GM23338 (cell line): ENCODE measurements around the gene SPINT2. TPM values are rescaled to one million over a fixed set of nuclear protein-coding genes. Genes with fewer than 3 reads are reported as not detected.
A peak's percentile ranks its signal among the peaks of the same experiment; 100 is the strongest.
"Not testable (repeated sequence)": the region's sequence is repeated elsewhere in the genome, so short reads cannot be mapped to it uniquely, and the experiment has no call there.

Source experiments
- ATAC-seq: fragments of 200-7000 bp; cut with Tn5 transposase; 3 replicates; pipeline ENCODE4 v1.9.1; 2020
- DNase-seq: peaks from one replicate; pipeline ENCODE4 v3.0.0-alpha.2; 2015; ENCODE audit warnings: low spot score
- H2AFZ ChIP-seq: fragments of 200-600 bp; sonication (generic); 2 replicates; pipeline ENCODE4 v1.8.0; 2016; ENCODE audit warnings: antibody characterized with exemption, mild to moderate bottlenecking, moderate library complexity
- H3F3A ChIP-seq: fragments of 200-600 bp; sonication (generic); replicated peaks from 2 replicates; pipeline ENCODE4 v1.8.0; 2017; ENCODE audit warnings: antibody characterized with exemption, mixed run types, low read depth
- H3K27ac ChIP-seq: fragments of 200-600 bp; sonication (generic); 2 replicates; pipeline ENCODE4 v1.6.1; 2016; ENCODE audit warnings: low read depth
- H3K27me3 ChIP-seq: fragments of 200-600 bp; sonication (generic); 2 replicates; pipeline ENCODE4 v1.8.0; 2016; ENCODE audit warnings: mild to moderate bottlenecking, mixed run types, moderate library complexity; ENCODE audit not compliant: insufficient read depth
- H3K36me3 ChIP-seq: fragments of 200-600 bp; sonication (generic); 2 replicates; pipeline ENCODE4 v1.8.0; 2016; ENCODE audit warnings: mild to moderate bottlenecking; ENCODE audit not compliant: insufficient read depth
- H3K4me1 ChIP-seq: fragments of 200-600 bp; sonication (generic); 2 replicates; pipeline ENCODE4 v1.8.0; 2016; ENCODE audit warnings: mild to moderate bottlenecking, moderate library complexity; ENCODE audit not compliant: insufficient read depth
- H3K4me2 ChIP-seq: fragments of 200-600 bp; sonication (generic); 2 replicates; pipeline ENCODE4 v1.7.1; 2017; ENCODE audit warnings: mixed run types
- H3K4me3 ChIP-seq: fragments of 200-600 bp; sonication (generic); 2 replicates; pipeline ENCODE4 v1.6.1; 2016; ENCODE audit warnings: mixed run types
- H3K79me2 ChIP-seq: fragments of 200-600 bp; sonication (generic); replicated peaks from 2 replicates; pipeline ENCODE4 v1.8.0; 2017; ENCODE audit warnings: mild to moderate bottlenecking; ENCODE audit not compliant: insufficient read depth
- H3K9me2 ChIP-seq: fragments of 200-600 bp; sonication (generic); 2 replicates; pipeline ENCODE4 v1.8.0; 2017; ENCODE audit not compliant: insufficient read depth
- H4K20me1 ChIP-seq: fragments of 200-600 bp; sonication (generic); replicated peaks from 2 replicates; pipeline ENCODE4 v1.8.0; 2017; ENCODE audit warnings: mild to moderate bottlenecking; ENCODE audit not compliant: insufficient read depth
- H3K27ac Mint-ChIP-seq: 2 replicates; pipeline ENCODE4 v1.8.0; 2020; ENCODE audit warnings: inconsistent platforms, mild to moderate bottlenecking, moderate library complexity, mixed read lengths
- H3K27me3 Mint-ChIP-seq: 3 replicates; pipeline ENCODE4 v1.8.0; 2022; ENCODE audit warnings: low read depth, mild to moderate bottlenecking, moderate library complexity, mixed read lengths, inconsistent platforms; ENCODE audit not compliant: insufficient read depth, poor library complexity
- H3K36me3 Mint-ChIP-seq: 3 replicates; pipeline ENCODE4 v1.8.0; 2021; ENCODE audit warnings: low read depth, mild to moderate bottlenecking, inconsistent platforms, moderate library complexity, mixed read lengths
- H3K4me1 Mint-ChIP-seq: 3 replicates; pipeline ENCODE4 v1.8.0; 2020; ENCODE audit warnings: mild to moderate bottlenecking, inconsistent platforms, mixed read lengths
- H3K4me3 Mint-ChIP-seq: 3 replicates; pipeline ENCODE4 v1.8.0; 2021; ENCODE audit warnings: moderate library complexity, mild to moderate bottlenecking, inconsistent platforms, mixed read lengths
- H3K9me3 Mint-ChIP-seq: 3 replicates; pipeline ENCODE4 v1.8.0; 2020; ENCODE audit warnings: moderate library complexity, mild to moderate bottlenecking, inconsistent platforms, mixed read lengths
- CREB1 ChIP-seq: fragments of 250-450 bp; sonication (Bioruptor Pico); IDR thresholded peaks from 2 replicates; pipeline ENCODE4 v1.5.0; 2020; ENCODE audit warnings: low read depth, mild to moderate bottlenecking, moderate library complexity
- ETS1 ChIP-seq: IDR thresholded peaks from 2 replicates; pipeline ENCODE4 v1.6.1; 2016; ENCODE audit warnings: antibody characterized with exemption
- NANOG ChIP-seq: IDR thresholded peaks from 2 replicates; pipeline ENCODE4 v1.6.1; 2016; ENCODE audit warnings: antibody characterized with exemption, borderline replicate concordance
- REST ChIP-seq: IDR thresholded peaks from one replicate; pipeline ENCODE4 v1.6.1; 2018; ENCODE audit warnings: antibody characterized with exemption; ENCODE audit not compliant: unreplicated experiment
- polyA plus RNA-seq: library from polyadenylated mRNA; unstranded; fragments of >200 nt; fragmentation: Nextera tagmentation; extraction: Ambion mirVana; gene quantifications from 2 replicates; pipeline ENCODE4 v1.2.1, GENCODE V29; 2016
- total RNA-seq: library from RNA; depleted of rRNA; stranded (reverse); fragments of >200 nt; shearing (Covaris generic); gene quantifications from 2 replicates; pipeline ENCODE4 v1.2.3, GENCODE V29; 2014
- TF ChIP-seq, protein P1 (sequence below), 2 experiments: fragments of 200-600 bp in 1 of 2; sonication (generic) in 1 of 2; conservative IDR thresholded peaks; 2 replicates each; pipeline versions ENCODE4 v1.5.1 to v1.6.1; 2016 to 2017; ENCODE audit warnings: antibody characterized with exemption in 2 of 2, low read depth in 2 of 2, mild to moderate bottlenecking in 2 of 2, moderate library complexity in 1 of 2

The SPINT2 gene
- total and polyA plus RNA-seq, 2 experiments from 2014 or later, result 319 to 468 TPM

- TF ChIP-seq REST (no peak), NANOG (no peak)
Measured at GRCh38 chr19:38228491-38229439, 35.6 kb upstream of the SPINT2 start (continued).

DNA sequence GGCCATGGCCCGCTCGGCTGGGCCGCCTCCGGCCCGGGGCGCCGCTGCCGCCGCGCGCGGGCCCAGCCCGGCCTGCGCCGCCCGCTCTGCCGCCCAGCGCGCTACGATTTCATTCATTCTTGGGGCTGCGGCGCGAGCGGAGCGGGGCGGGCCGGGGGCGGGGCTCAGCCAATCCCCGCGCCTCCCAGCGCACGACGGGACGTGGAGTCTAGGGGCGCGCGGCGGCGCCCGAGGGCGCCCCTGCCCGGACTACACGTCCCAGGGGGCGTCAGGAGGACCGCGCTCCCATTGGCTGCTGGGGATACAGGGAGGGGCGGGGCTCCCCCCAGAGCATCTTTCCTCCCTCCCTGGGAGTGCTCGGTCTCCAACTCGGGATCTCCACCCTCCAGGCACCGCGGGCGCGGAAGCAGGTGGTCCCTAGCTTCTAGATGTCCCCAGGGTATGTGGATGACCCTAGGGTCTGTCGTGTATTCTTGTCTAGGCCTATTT, 34.7 kb upstream of the SPINT2 start:
- peak overlapping the region; percentile 84 for H3K4me3 ChIP-seq

DNA sequence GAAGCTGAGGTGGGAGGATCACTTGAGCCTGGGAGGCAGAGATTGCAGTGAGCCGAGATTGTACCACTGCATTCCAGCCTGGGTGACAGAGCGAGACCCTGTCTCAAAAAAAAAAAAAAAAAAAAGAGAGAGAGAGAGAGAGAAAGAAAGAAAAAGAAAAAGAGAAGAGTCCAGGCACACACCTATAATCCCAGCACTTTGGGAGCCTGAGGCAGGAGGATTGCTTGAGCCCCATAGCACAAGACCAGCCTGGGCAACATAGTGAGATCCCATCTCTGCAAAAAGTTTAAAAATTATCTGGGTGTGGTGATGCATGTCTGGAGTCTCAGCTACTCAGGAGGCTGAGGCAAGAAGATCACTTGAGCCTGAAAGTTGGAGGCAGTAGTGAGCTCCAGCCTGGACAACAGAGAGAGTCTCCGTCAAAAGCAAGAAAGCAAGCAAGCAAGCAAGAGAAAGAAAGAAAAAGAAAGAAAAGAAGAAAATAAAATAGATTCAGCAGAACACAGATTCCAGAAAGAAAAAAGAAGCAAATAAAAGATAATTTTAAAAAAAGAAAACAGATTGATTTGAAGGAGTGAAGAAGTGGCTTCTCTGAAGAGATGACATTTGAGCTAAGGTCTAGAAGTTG, 33.8 kb upstream of the SPINT2 start:
- H3K4me3 Mint-ChIP-seq, H3K9me2 ChIP-seq, H3K36me3 ChIP-seq, H3K36me3 Mint-ChIP-seq, H3K4me2 ChIP-seq, ATAC-seq, H3K9me3 Mint-ChIP-seq, DNase-seq, H3K27me3 ChIP-seq, H4K20me1 ChIP-seq, H3K4me3 ChIP-seq, H2AFZ ChIP-seq, H3F3A ChIP-seq, H3K27ac ChIP-seq, H3K27ac Mint-ChIP-seq, H3K79me2 ChIP-seq: not testable (repeated sequence)
- peaks cover 19% of the 10 kb centered on the region for H3K4me1 ChIP-seq
- peaks cover 22% of the 10 kb centered on the region for H3K4me1 Mint-ChIP-seq
- H3K27me3 Mint-ChIP-seq, result peaks cover 34% of the 10 kb centered on the region

More for the DNA sequence above, 34.7 kb upstream of the SPINT2 start:
- Histone ChIP-seq H3K27ac (no peak overlapping the region), H3K4me1 (peaks cover 19% of the 10 kb centered on the region), H3K36me3 (no peaks in the 10 kb centered on the region), H3K79me2 (0 out of 2 replicates have a peak, but pooled peaks cover 3% of the 10 kb centered on the region), H3K27me3 (peaks cover 4% of the 10 kb centered on the region; the same call in 1 of the 2 replicates), H2AFZ (peak overlapping the region; percentile 88; the same call in 1 of the 2 replicates), H3K9me2 (no peaks in the 10 kb centered on the region), H3F3A (peaks cover 16% of the 10 kb centered on the region), H4K20me1 (no peaks in the 10 kb centered on the region), H3K4me2 (peak overlapping the region; percentile 97)
- Mint-ChIP-seq H3K36me3 (no peaks in the 10 kb centered on the region; the same call in 2 of the 3 replicates), H3K4me3 (peak overlapping the region; percentile 63), H3K9me3 (no peaks in the 10 kb centered on the region), H3K27ac (no peak overlapping the region), H3K27me3 (peaks cover 34% of the 10 kb centered on the region), H3K4me1 (peaks cover 22% of the 10 kb centered on the region)
- TF ChIP-seq, protein P1, sequence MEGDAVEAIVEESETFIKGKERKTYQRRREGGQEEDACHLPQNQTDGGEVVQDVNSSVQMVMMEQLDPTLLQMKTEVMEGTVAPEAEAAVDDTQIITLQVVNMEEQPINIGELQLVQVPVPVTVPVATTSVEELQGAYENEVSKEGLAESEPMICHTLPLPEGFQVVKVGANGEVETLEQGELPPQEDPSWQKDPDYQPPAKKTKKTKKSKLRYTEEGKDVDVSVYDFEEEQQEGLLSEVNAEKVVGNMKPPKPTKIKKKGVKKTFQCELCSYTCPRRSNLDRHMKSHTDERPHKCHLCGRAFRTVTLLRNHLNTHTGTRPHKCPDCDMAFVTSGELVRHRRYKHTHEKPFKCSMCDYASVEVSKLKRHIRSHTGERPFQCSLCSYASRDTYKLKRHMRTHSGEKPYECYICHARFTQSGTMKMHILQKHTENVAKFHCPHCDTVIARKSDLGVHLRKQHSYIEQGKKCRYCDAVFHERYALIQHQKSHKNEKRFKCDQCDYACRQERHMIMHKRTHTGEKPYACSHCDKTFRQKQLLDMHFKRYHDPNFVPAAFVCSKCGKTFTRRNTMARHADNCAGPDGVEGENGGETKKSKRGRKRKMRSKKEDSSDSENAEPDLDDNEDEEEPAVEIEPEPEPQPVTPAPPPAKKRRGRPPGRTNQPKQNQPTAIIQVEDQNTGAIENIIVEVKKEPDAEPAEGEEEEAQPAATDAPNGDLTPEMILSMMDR (conservative IDR thresholded peaks at IDR 0.05; ENCODE audit: low read depth in 2 of 2), result no peak
- TF ChIP-seq CREB1, result peak; percentile 33; the same call in 1 of the 2 replicates
- no peak for TF ChIP-seq NANOG
- TF ChIP-seq ETS1, result peak; percentile 74
- ATAC-seq (peak; percentile 36), DNase-seq (peak; percentile 79)
